PFSK-1 (cell line): ENCODE data around the gene SLC2A11.
A peak's percentile ranks its signal among the peaks of the same experiment; 100 is the strongest.

Source experiments
- FOXP2 ChIP-seq: optimal IDR thresholded peaks from 2 replicates; pipeline ENCODE3; 2011; ENCODE audit warnings: borderline replicate concordance, control low read depth, inconsistent platforms; ENCODE audit not compliant: insufficient read depth; ENCODE audit errors: extremely low read length, extremely low read depth
- POLR2AphosphoS5 ChIP-seq: IDR thresholded peaks from 2 replicates; pipeline ENCODE4 v1.6.1; 2012; ENCODE audit warnings: low read depth, mild to moderate bottlenecking, control low read depth, low read length, moderate library complexity
- REST ChIP-seq, 2 experiments: IDR thresholded peaks; 2 replicates each; pipeline versions ENCODE4 v1.6.1 to v1.8.0; 2011 to 2012; ENCODE audit warnings: low read depth in 2 of 2, low read length in 2 of 2, control low read depth in 1 of 2, inconsistent platforms in 1 of 2, mild to moderate bottlenecking in 1 of 2, moderate library complexity in 1 of 2; ENCODE audit not compliant: insufficient read depth in 1 of 2
- SIN3A ChIP-seq: IDR thresholded peaks from 2 replicates; pipeline ENCODE4 v1.6.1; 2012; ENCODE audit warnings: mild to moderate bottlenecking, low read length, moderate library complexity, borderline replicate concordance; ENCODE audit not compliant: insufficient read depth
- TAF1 ChIP-seq: IDR thresholded peaks from 2 replicates; pipeline ENCODE4 v1.6.1; 2012; ENCODE audit warnings: low read length, control low read depth, borderline replicate concordance; ENCODE audit not compliant: insufficient read depth

Gene SLC2A11

GRCh38 chr22:23912293-23912903 lies 54.7 kb downstream of the SLC2A11 start:
- no peak for TF ChIP-seq POLR2AphosphoS5
- TF ChIP-seq FOXP2 = no peak
- no peak for TF ChIP-seq TAF1
- TF ChIP-seq SIN3A = no peak
- no peak for TF ChIP-seq REST (IDR thresholded peaks at IDR 0.05; ENCODE audit: insufficient read depth in 1 of 2, low read depth in 2 of 2, low read length in 2 of 2)

GRCh38 chr22:23913306-23913660 lies 55.6 kb downstream of the SLC2A11 start:
- TF ChIP-seq POLR2AphosphoS5 (no peak), TAF1 (no peak), FOXP2 (no peak), SIN3A (no peak), REST (IDR thresholded peaks at IDR 0.05; ENCODE audit: insufficient read depth in 1 of 2, low read depth in 2 of 2, low read length in 2 of 2) (no peak)

- TF ChIP-seq SIN3A (no peak), REST (IDR thresholded peaks at IDR 0.05; ENCODE audit: insufficient read depth in 1 of 2, low read depth in 2 of 2, low read length in 2 of 2) (no peak), TAF1 (no peak), POLR2AphosphoS5 (peak; percentile 95), FOXP2 (peak; percentile 78)
Measured at GRCh38 chr22:23913661-23914353, 56.1 kb downstream of the SLC2A11 start.

- TF ChIP-seq POLR2AphosphoS5 = no peak
- no peak for TF ChIP-seq SIN3A
- no peak for TF ChIP-seq TAF1
- no peak for TF ChIP-seq FOXP2
- no peak for TF ChIP-seq REST (IDR thresholded peaks at IDR 0.05; ENCODE audit: insufficient read depth in 1 of 2, low read depth in 2 of 2, low read length in 2 of 2)
Measured at GRCh38 chr22:23915290-23915689, 57.6 kb downstream of the SLC2A11 start.
